Activated CD8-positive, alpha-beta memory T cell treated with anti-CD3 and anti-CD28 coated beads for 24 hours (primary cell): ENCODE results near the gene MAEL.
"Not testable (repeated sequence)": the region's sequence is repeated elsewhere in the genome, so short reads cannot be mapped to it uniquely, and the experiment has no call there.

ENCODE experiments used
- DNase-seq: peaks from one replicate; pipeline ENCODE4 v3.0.0-alpha.2; 2020

Gene MAEL

DNA sequence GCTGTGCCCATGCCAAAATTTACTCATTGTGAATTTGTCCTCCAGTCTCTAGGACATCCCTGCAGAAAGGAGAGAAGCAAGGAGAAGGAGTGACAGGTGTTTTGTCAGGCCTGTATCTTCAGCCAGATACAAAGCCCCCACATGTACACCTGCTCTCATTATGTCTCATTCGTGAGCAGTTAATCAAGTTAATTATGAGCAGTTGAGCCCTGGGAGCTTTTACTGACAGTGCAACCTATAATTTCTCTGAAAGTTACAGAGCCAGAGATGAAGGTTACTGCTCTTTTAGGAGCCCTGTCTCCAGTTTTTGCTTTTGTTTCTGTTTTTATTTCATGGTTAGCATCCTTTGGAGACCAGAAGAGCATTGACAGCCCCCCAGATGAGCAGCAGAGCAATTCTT is 8.7 kb upstream of the MAEL start:
- DNase-seq: no peak

DNA sequence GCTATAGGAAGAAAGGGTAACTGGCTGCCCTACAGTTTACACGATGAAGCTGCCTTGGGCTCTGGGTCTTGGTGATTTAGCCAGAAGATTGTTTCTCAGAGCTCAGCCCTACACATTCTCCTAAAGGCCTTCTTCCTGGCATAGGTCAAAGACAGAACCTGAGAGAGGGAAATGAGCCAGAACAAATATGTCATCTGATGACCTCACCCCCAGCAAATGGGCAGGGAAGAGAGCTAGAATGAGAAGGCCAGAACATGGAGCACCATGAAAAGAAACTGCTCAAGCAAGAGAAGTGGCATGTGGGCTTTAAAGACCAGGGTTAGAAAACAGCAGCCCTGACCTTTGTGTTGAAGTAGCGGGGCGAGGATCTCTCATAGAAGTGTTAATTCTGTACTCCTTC is 8.3 kb upstream of the MAEL start:
- no peak for DNase-seq

DNA sequence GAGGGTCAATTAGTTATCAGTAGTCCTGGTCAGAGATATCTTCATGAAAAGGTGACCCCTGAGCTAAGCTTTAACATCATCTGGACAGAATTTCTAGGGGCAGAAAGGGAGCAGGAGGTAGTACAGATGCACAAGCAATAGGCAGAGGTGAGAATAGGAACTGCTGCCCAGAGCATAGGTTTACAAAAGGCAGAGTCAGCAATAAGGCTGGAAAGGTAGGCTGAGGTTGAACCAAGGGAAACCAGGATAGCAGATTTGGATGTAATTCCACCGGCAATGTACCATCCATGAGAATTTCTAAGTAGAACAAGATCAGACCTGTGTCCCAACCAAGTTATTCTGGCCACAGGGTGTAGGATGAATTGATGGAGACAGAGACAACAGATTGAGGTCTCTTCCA is 7.5 kb upstream of the MAEL start:
- no peak for DNase-seq

DNA sequence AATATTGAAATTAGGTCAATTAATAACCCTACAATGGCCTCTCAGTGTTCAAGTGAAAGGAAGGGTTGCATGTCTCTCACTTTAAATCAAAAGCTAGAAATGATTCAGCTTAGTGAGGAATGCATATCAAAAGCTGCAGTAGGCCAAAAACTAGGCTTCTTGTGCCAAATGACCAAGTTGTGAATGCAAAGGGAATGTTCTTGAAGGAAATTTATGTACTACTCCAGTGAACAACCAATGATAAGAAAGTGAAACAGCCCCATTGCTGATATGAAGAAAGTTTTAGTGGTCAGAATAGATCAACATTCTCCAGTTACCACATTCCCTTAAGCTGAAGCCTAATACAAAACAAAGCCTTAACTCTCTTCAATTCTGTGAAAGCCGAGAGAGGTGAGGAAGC is 10.0 kb downstream of the MAEL start:
- DNase-seq: no peak

DNA sequence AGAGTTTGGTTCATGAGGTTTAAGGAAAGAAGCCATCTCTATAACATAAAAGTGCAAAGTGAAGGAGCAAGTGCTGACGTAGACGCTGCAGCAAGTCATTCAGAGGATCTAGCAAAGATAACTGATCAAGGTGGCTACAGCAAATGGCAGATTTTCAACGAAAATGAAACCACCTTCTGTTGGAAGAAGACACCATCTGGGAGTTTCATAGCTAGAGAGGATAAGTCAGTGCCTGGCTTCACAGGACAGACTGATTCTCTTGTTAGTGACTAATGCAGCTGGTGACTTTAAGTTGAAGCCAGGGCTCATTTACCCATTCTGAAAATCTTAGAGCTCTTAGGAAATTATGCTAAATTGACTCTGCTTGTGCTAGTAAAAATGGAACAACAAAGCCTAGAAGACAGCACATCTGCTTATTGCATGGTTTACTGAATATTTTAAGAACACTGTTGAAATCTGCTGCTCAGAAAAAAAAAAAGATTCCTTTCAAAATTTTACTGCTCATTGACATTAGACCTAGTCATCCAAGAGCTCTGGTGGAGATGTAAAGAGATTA is 10.5 kb downstream of the MAEL start:
- no peak for DNase-seq

DNA sequence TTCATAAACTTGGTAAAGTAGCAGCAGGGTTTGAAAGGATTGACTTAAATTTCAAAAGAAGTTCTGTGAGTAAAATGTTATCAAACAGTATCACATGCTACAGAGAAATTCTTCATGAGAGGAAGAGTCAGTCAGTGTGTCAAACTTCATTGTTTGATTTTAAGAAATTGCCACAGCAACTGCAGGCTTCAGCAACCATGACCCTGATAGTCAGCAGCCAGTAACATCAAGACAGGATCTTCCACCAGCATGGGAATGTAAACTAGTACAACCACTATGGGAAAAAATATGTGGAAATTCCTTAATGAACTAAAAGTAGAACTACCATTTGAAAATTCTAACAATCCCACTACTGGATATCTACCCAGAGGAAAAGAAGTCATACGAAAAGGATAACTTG is 11.5 kb downstream of the MAEL start:
- DNase-seq: no peak

DNA sequence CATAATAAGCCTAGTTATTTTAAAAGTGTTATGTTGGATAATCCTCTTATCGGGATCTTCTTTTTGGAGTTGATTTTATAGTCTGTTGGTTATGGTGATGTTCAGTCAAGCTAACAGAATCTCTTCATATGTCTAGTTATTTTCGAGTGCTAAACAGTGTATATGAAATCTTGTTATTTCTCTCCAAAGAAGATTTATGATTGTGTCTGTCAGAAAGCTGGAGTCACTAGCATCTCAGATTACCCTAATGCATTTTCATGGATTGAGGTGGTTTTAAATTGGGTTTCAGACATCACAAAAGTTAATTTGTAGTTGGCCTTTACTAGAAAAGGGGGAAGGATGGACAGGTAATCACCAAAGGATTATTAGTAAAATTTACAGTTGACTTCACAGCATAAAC is 13.3 kb downstream of the MAEL start:
- DNase-seq: no peak

DNA sequence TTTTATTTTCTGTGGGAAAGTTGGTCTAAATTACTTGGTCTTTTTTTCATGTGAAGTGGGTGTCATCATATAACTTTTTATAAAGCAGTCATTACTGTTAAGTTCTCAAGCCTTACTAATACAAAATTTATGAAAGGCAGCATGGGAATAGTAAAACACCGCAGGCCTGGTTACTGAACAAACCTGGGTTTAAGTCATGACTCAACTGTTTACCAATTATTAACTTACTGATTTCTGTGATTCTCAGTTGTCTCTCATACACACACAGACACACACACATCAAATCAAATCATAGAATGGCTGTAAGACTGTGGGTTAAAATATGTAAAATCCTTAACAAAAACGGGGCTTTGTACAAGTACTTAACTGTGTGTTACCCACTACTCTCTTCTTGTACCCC is 14.6 kb downstream of the MAEL start:
- DNase-seq: no peak

DNA sequence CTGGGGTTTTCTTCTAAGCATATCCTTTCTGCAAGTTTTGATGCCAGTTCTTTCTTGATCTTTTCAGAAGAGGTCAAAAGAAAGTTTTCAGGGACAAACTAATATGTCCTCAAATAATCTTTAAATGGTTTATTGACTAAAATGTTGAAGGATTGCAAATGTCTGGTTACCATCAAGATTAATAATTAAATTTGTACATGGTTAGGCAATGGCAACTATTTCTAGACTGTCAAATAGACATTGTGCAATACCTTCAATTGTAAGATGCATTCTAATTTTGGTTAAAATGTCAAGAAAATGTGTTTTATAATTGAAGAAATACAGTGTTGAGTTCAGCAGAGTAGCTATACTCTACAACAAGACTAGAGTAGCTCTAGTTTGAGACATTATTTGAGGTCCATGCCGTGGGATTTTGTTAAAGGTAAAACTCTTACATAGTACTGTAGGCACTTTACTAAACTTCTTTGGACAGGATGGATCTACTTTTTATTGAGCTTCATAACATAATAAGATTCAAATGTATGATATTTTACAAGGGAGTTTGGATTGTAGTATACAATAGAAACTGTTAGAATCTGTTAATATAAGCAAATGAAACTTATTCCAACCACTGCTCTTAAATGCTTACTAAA is 22.6 kb downstream of the MAEL start:
- DNase-seq: no peak

DNA sequence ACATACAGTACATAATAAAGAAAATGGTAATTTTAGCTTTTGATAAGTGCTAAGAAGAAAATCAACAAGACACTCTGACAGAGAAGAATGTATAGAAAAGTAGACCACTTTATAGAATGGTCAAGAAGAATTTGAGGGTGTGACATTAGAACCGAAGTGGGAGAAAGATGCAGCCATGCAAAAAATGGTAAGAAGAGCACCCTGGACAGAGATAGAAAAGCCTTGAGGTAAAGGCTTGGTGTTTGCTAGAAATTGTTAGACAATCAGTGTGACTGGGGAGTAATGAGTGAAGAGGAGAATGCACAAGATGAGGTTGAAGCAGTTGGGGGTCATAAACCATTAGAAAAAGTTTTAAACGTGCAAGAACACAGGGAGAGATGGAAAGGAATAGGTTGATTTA is 23.5 kb downstream of the MAEL start:
- no peak for DNase-seq

DNA sequence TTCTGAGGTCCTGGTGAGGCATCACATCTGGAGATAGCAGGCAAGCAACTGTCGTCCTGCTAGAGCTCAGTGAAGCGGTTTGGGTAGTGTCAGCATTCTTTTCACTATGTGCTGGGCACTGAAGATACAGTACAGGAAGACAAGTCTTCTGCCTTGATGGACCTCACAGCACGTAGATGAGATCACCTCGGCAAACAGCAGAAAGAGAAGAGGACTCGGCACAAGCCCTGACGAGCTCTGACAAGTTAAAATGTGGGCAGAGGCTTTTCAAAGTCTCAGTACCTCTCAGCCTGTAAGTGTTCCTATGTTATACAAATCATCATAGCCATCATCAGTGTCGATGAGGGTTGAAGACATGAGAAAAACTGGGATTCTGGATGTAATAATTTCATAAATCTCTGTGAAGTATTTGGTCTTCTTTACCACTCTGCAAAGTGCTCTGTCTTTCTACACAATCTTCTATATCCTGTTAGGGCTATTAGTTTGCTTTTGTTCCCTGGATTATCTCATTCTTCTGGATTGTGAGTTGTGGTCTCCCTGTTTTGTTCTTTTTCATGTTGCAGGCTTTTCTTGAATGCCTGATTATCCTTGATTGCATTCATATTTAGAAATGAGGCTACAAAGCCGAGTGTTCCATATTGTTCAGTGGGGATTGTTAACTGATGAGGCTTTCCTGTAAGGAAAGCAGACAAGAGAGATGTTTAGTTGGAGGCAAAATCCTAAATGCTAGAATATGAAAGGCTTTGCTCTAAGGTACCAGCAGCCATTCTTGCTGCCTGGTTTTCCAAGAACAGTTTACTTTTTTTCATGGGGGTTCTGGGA is 24.2 kb downstream of the MAEL start:
- DNase-seq: no peak

DNA sequence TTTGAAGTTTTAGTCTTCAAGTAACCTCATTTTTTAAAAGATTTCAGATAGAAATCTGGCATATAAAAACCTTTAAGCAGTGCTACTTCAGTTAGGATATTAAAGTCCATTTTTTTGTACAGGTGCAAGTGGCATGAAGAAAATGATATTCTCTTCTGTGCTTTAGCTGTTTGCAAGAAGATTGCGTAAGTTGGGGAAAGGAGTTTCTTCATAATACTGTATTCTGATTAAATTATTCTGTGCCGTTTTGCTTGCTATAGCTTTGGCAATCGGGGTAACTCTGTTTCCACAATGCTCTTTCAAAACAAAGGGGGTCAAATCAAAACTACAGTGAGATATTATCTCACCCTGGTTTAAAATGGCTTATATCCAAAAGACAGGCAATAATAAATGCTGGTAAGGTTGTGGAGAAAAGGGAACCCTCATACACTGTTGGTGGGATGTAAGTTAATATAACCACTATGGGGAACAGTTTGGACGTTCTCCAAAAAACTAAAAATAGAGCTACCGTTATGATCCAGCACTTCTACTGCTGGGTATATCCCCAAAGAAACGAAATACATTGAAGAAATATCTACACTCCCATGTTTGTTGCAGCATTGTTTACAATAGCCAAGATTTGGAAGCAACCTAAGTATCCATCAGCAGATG is 27.1 kb downstream of the MAEL start:
- no peak for DNase-seq

DNA sequence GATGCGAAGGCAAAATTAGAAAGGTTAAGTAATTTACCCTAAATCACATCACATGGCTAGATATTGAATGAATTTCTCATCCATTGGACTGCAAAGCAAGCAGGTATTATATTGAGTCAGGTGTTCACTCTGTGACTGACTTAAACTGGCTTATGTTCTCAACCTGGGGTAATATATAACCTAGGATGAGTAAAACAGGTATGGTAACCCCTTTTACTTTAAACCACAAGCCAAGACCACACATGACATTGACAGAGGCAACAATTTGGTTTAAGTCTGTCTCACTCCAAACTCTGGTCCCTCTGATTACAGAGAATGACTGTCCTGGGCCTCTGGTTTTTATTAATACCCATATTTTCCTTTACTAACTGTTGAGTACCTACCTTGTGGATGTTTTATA is 33.3 kb downstream of the MAEL start:
- DNase-seq: no peak

DNA sequence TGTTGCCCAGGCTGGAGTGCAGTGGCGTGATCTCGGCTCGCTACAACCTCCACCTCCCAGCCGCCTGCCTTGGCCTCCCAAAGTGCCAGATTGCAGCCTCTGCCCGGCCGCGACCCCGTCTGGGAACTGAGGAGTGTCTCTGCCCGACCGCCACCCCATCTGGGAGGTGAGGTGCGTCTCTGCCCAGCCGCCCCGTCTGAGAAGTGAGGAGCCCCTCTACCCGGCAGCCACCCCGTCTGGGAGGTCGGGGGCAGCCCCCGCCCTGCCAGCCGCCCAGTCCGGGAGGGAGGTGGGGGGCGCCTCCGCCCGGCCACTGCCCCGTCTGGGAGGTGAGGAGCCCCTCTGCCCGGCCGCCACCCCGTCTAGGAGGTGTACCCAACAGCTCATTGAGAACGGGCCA is 40.5 kb downstream of the MAEL start:
- DNase-seq: not testable (repeated sequence)

DNA sequence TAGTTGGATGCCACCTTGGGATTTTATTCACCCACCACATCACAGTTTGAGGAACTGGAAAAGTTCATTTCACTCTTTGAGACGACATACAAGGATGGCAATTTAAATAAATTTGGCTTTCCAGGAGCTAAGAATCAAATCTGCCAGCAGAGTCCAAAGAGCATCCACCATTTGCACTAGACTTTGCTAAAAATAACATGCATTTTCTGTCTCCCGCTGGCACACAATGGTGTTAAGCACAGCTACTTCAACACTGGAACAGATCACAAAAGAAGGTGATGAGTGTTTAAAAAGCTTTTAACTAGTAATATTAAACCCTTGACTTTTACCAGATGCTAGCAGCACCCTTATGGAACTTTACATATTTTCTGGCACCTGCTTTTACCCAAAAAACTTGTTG is 44.6 kb downstream of the MAEL start:
- DNase-seq: no peak

DNA sequence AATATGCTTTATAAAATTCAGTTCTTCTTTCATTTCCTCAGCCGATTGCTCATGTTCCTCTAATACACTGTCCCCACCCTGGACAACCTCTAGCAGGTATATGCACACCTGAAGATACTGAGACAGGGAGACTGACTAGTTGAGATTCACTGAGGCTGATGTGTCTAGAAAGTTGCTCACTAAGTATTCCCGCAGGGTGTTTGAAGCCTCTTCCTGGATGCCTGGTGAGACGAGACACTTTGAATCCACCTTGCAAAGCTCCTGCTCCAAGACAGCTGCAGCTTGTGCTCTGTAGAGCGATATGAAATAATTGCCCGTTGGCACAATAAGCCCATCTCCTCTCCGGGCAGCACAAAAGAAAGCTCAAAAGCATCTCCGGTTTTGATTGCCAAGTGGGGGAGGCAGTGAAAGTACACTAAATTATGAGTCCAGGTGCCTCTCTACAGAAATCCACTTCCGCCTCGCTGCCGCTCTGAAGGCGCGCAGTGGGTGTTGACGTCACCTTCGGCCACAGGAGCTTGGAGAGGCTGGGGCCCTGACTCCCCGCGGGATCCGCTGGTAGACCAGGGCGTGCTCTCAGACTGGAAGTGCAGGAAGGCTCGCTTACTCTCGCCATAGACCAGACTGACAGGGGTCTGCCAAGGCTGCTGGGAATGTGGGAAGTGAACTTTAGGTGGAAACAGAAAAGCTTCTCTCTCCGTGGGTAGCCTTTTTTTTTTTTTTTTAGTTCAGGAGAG is 54.8 kb downstream of the MAEL start:
- peak; percentile 82 for DNase-seq

DNA sequence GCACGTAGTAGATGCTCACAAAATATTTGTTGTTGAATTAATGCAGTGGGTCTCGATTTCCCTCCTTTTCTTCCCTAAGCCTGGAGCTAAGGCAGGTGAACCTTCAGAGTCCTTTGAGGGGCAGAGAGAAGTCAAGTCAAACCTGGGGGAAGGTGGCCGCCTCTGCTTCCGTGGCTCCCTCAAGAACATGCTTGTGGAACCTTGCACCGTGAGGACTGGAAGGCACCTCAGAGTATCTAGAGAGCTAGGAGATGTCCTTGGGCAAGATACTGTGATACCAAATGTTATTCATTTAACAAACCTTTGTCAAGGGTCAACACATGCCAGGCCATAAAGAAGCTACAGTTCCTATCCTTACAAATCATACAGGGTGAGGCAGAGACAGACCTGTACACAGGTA is 62.8 kb downstream of the MAEL start:
- DNase-seq: no peak

DNA sequence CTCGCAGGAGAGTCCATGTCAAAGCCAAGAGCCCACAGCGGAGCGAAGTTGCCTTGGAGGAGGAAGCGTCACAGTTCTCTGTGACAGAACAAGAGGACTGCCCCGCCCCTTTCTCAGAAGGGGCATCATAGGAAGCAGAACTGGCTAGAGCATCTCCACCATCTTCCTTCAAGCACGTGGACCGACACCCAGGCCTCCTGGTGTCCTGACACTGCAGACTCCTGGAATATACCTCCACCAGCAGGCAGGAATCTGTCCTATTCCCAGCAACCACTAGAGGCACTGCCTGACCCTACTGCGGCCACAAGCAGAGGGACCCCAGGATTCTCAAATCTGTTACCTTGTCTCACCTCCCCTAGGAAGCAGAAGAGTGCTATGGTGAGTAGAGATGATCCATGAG is 63.3 kb downstream of the MAEL start:
- no peak for DNase-seq

DNA sequence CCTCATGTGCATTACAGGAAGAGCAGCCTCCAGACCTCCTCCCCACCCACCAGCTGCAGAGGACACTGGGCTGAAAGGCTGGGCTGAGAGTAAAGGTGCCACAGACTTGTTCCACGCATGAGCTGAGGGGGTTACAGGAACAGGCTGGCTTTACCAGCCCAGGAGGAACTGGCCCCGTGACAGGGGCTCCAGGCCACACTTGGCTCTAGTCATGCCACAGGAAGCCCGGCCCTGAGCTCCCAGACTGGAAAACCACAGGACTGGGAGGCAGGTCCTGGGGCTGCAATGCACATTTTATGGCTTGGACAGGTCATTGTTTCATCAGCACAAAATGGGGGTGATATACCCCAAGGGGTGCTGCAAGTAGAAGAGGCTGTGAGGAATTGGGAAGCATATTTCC is 65.5 kb downstream of the MAEL start:
- DNase-seq: no peak

DNA sequence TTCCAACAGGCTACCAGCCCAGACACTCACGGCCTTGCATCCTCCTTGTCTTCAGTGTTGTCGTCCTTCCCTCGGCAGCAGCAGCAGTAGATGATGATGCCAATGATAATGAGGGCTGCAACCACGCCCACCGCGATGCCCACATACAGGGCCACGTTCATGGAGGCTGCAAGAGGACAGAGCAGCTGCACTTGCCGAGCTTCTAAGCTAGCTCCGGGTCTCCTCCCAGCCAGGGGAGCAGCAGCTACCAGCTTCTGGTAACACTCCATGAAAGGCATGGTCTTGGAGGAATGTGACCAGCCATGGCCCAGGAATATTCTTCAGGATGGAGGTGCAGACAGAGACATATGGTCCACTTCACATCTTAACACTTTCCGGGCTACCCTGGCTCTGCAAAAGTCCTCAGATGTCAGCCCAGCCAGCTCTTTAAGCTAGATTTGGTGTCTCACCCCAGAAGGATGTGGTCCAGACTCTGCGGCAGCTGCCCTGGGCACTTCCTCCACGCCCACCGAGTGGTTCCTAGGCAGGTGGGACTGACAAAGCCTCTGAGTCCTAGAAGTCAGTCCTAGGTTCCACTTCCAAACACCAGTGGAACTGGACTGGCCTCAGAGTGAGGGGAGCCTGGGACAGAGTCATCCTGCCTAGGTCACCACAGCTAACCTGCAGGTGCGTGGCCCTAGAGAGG is 66.0 kb downstream of the MAEL start:
- DNase-seq: no peak

DNA sequence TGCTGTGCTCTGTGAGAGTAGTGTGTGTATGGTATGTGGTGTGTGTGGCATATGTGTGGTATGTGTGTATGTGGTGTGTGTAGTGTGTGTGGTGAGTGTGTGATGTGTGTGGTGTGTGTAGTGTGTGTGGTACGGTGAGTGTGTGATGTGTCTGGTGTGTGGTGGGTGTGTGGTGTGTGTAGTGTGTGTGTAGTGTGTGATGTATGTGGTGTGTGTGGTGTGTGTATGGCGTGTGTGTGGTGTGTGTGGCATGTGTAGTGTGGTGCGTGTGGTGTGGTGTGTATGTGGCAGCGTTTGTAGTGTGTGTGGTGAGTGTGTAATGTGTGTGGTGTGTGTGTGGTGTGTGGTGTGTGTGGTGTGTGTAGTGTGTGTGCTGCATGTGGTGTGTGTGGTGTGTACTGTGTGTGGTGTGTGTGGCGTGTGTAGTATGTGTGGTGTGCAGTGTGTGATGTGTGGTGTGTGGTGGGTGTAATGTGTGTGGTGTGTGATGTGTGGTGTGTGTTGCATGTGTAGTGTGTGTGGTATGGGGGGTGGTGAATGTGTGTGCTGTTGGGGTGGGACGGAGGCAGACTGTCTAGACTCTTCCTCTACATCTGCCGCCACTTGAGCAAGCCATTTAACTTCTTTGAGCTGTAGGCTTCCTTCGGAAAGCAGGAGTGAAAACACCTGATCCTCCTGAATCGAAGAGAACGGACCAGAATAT is 67.6 kb downstream of the MAEL start:
- DNase-seq: no peak

DNA sequence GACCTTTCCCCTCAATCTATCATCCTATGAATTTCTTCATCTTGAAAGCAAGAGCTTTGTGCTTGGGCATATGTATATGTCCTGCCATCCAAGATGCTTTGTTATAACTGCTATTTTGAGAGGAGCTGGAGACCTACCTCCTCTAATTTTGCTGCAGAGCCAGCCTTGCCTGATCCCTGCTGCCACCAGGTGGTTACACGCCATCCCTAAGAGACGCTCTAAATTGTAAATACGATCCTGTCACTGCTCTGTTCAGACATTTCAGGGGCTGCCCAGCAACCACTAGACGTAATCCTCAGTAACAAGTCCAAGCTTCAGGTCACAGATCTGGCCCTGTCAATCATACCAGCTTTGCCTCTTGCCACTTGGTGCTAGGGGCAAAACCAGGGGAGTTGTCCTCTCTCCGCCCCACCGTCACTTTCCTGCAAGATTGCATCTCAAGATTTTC is 68.2 kb downstream of the MAEL start:
- no peak for DNase-seq
